Activated CD4-positive, alpha-beta T cell treated with anti-CD3 and anti-CD28 coated beads, Interleukin-2, amount 10 ng/mL, durations not matched to agents 24 days and 14 days (primary cell): ENCODE data around the gene MAN2C1. TPM values are rescaled to one million over a fixed set of nuclear protein-coding genes. Genes with fewer than 3 reads are reported as not detected.
A peak's percentile ranks its signal among the peaks of the same experiment; 100 is the strongest.
"Not testable (repeated sequence)": the region's sequence is repeated elsewhere in the genome, so short reads cannot be mapped to it uniquely, and the experiment has no call there.

Experiments
- DNase-seq: peaks from one replicate; pipeline ENCODE4 v3.0.0; 2022
- H3K27ac Mint-ChIP-seq: one replicate; pipeline ENCODE4 v1.8.0; 2022; ENCODE audit warnings: mild to moderate bottlenecking, mixed read lengths
- H3K27me3 Mint-ChIP-seq: one replicate; pipeline ENCODE4 v1.8.0; 2022; ENCODE audit warnings: mixed read lengths
- H3K36me3 Mint-ChIP-seq: one replicate; pipeline ENCODE4 v1.8.0; 2022; ENCODE audit warnings: low read depth, mild to moderate bottlenecking, mixed read lengths
- H3K4me1 Mint-ChIP-seq: one replicate; pipeline ENCODE4 v1.8.0; 2021; ENCODE audit warnings: mixed read lengths
- H3K4me3 Mint-ChIP-seq: one replicate; pipeline ENCODE4 v1.8.0; 2022; ENCODE audit warnings: mild to moderate bottlenecking, moderate library complexity, mixed read lengths
- H3K9me3 Mint-ChIP-seq: one replicate; pipeline ENCODE4 v1.8.0; 2021; ENCODE audit warnings: mixed read lengths
- intact Hi-C: fragments of 100-400 bp; cut with micrococcal nuclease; formaldehyde crosslinking; loops from one replicate; pipeline ENCODE4 v1.15.1; 2023
- total RNA-seq: library from RNA; stranded (reverse); gene quantifications from 2 replicates; pipeline ENCODE4 v1.2.3, GENCODE V29; 2022

Gene MAN2C1
- total RNA-seq, 1 donor from 2014 or later = 255 TPM

- no peak overlapping the region for H3K4me3 Mint-ChIP-seq
- H3K27ac Mint-ChIP-seq = no peak overlapping the region
- no peak for DNase-seq
- intact Hi-C loops = no loop called here
- no peaks in the 10 kb centered on the region for H3K9me3 Mint-ChIP-seq
- H3K4me1 Mint-ChIP-seq = no peaks in the 10 kb centered on the region
- no peaks in the 10 kb centered on the region for H3K27me3 Mint-ChIP-seq
- peaks cover 20% of the 10 kb centered on the region for H3K36me3 Mint-ChIP-seq
Measured at GRCh38 chr15:75357976-75358673, 10.3 kb downstream of the MAN2C1 start.

DNA sequence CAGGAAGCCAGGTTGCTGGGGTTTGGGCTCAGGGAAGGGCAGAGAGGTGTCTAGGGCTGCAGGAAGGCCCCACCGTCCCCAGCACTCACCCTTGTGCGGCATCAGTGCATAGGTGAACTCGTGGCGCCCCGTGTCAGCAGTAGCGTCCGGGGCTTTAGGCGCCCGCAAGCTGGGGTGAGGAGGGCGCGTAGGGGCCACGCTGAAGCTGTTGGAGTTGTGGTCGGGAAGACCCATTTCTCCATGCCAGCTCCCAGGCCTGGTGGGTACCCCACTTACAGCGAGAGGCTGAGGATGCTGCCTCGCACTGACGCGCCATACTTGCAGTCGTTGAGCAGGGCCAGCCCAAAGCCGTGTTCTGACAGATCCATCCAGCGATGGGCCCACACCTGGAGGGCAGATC, 11.9 kb downstream of the MAN2C1 start:
- no peak for DNase-seq
- Mint-ChIP-seq H3K4me3 (no peak overlapping the region), H3K4me1 (no peaks in the 10 kb centered on the region), H3K27me3 (no peaks in the 10 kb centered on the region), H3K36me3 (peaks cover 23% of the 10 kb centered on the region), H3K9me3 (no peaks in the 10 kb centered on the region), H3K27ac (no peak overlapping the region)
- intact Hi-C loops = no loop called here

- intact Hi-C loops = no loop called here
- Mint-ChIP-seq H3K27me3 (no peaks in the 10 kb centered on the region), H3K4me3 (no peak overlapping the region), H3K9me3 (no peaks in the 10 kb centered on the region), H3K27ac (no peak overlapping the region), H3K4me1 (no peaks in the 10 kb centered on the region), H3K36me3 (peaks cover 22% of the 10 kb centered on the region)
- no peak for DNase-seq
Measured at GRCh38 chr15:75356006-75356405, 12.4 kb downstream of the MAN2C1 start.

- Mint-ChIP-seq H3K36me3 (peaks cover 28% of the 10 kb centered on the region), H3K27me3 (no peaks in the 10 kb centered on the region), H3K9me3 (peaks cover under 1% of the 10 kb centered on the region), H3K27ac (no peak overlapping the region), H3K4me1 (peaks cover 6% of the 10 kb centered on the region), H3K4me3 (no peak overlapping the region)
- intact Hi-C loops = no loop called here
- no peak for DNase-seq
Measured at GRCh38 chr15:75355369-75355768, 13.0 kb downstream of the MAN2C1 start.

- peaks cover 15% of the 10 kb centered on the region for H3K4me1 Mint-ChIP-seq
- intact Hi-C loops = no loop called here
- H3K27ac Mint-ChIP-seq = no peak overlapping the region
- H3K36me3 Mint-ChIP-seq = peaks cover 34% of the 10 kb centered on the region
- peaks cover 8% of the 10 kb centered on the region for H3K9me3 Mint-ChIP-seq
- no peaks in the 10 kb centered on the region for H3K27me3 Mint-ChIP-seq
- no peak overlapping the region for H3K4me3 Mint-ChIP-seq
- no peak for DNase-seq
Measured at GRCh38 chr15:75354454-75354853, 14.0 kb downstream of the MAN2C1 start.

DNA sequence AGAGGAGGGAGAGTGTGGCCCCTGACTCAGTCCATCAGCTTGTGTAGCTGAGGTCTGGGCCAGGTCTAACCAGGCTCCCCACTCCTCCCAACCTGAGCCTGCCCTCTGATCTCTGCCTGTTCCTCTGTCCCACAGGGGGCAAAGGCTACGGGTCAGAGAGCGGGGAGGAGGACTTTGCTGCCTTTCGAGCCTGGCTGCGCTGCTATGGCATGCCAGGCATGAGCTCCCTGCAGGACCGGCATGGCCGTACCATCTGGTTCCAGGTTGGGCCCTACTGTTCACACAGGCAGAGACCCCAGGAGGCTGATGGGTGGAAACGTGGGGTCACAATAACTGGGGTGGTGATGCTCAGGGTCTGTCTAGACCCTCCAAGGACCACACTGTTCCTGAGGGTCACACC, 14.8 kb downstream of the MAN2C1 start:
- peaks cover 33% of the 10 kb centered on the region for H3K36me3 Mint-ChIP-seq
- no peaks in the 10 kb centered on the region for H3K27me3 Mint-ChIP-seq
- intact Hi-C loops = no loop called here
- peaks cover 15% of the 10 kb centered on the region for H3K4me1 Mint-ChIP-seq
- H3K27ac Mint-ChIP-seq = no peak overlapping the region
- DNase-seq = no peak
- H3K9me3 Mint-ChIP-seq = peaks cover 8% of the 10 kb centered on the region
- H3K4me3 Mint-ChIP-seq = no peak overlapping the region

GRCh38 chr15:75352186-75353080, 16.0 kb downstream of the MAN2C1 start:
- H3K27me3 Mint-ChIP-seq = peaks cover 1% of the 10 kb centered on the region
- H3K36me3 Mint-ChIP-seq = peaks cover 30% of the 10 kb centered on the region
- H3K4me3 Mint-ChIP-seq = no peak overlapping the region
- H3K4me1 Mint-ChIP-seq = peaks cover 16% of the 10 kb centered on the region
- no peak for DNase-seq
- intact Hi-C loops = no loop called here
- H3K27ac Mint-ChIP-seq = no peak overlapping the region
- H3K9me3 Mint-ChIP-seq = peaks cover 8% of the 10 kb centered on the region

DNA sequence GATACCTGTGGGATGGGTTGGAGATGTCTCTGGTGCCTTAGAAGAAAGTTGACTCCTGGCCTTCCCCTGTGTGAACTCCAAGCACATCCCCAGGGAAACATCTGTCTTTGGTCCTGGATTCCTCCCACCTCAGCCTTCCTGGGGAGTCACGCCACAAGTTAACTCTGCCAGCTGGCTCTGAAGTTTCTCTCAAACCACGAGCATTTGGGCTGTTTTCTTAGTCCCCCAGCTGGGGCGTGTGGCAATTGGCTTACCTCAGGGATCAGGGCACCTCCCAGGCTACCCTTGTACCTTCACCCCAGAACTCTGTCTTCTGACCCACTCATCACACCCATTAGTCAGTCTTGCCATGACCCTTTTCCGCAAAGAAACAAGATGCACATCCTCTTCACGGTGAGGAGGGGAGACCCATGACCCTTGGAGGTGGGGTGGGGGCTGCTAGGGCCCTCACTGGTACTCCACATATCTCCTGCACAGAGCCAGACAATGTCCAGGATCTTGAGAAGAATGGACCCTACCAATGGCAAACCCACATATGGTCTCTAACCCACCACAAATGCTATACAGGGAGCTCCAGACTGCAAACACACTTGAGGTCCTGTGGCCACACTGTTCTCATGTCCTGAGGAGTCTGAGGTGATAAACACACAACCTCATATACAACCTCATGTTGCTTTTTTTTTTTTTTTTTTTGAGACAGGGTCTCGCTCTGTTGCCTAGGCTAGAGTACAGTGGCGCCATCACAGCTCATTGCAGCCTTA, 17.6 kb downstream of the MAN2C1 start:
- intact Hi-C loops = no loop called here
- H3K27ac Mint-ChIP-seq = peak overlapping the region; percentile 87
- peaks cover 23% of the 10 kb centered on the region for H3K4me1 Mint-ChIP-seq
- peaks cover 28% of the 10 kb centered on the region for H3K36me3 Mint-ChIP-seq
- no peak for DNase-seq
- H3K9me3 Mint-ChIP-seq = peaks cover 8% of the 10 kb centered on the region
- no peak overlapping the region for H3K4me3 Mint-ChIP-seq
- H3K27me3 Mint-ChIP-seq = peaks cover 14% of the 10 kb centered on the region

DNA sequence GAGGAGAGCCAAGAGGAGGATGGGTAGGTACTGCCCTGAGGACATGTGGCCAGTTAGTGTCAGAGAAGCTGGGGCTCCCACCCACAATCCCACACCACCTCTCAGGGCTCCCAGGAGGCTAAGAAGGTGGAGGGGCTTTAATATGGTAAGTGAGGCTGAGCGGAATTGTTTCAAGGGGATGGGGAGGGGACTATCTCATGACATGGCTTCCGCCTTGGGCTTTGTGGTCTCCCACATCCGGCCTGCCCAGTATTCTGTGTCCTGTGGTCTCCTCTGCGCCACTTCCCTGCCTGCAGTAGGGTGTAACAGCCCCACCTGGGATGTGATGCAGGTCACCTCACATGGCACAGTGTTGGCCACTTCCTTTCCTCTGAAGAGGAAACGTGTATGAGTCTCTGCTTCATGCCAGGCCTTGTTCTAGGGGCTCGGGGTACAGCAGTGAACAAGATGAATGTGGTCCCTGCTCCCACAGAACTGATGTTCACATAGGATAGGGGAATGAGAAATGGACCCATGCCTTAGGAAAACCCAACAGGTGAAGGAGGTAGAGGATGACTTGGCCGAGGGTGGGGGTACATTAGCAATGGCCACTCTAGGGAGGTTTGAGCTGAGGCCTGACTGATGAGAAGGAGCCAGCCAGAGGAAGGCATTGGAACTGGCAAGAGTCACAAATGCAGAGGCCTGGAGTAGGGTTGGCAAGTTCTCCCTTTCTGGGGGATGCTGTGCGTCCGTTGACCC, 18.4 kb downstream of the MAN2C1 start:
- peak overlapping the region; percentile 11 for H3K4me3 Mint-ChIP-seq
- H3K9me3 Mint-ChIP-seq = peaks cover 8% of the 10 kb centered on the region
- peaks cover 21% of the 10 kb centered on the region for H3K27me3 Mint-ChIP-seq
- intact Hi-C loops = no loop called here
- H3K36me3 Mint-ChIP-seq = peaks cover 28% of the 10 kb centered on the region
- peaks cover 23% of the 10 kb centered on the region for H3K4me1 Mint-ChIP-seq
- DNase-seq = peak; percentile 94
- H3K27ac Mint-ChIP-seq = peak overlapping the region; percentile 87

- peaks cover 21% of the 10 kb centered on the region for H3K27me3 Mint-ChIP-seq
- peaks cover 23% of the 10 kb centered on the region for H3K4me1 Mint-ChIP-seq
- H3K36me3 Mint-ChIP-seq = peaks cover 28% of the 10 kb centered on the region
- intact Hi-C loops, DNase-seq, H3K9me3 Mint-ChIP-seq: not testable (repeated sequence)
- peak overlapping the region; percentile 11 for H3K4me3 Mint-ChIP-seq
- peak overlapping the region; percentile 87 for H3K27ac Mint-ChIP-seq
Measured at GRCh38 chr15:75349351-75349669, 19.1 kb downstream of the MAN2C1 start.

DNA sequence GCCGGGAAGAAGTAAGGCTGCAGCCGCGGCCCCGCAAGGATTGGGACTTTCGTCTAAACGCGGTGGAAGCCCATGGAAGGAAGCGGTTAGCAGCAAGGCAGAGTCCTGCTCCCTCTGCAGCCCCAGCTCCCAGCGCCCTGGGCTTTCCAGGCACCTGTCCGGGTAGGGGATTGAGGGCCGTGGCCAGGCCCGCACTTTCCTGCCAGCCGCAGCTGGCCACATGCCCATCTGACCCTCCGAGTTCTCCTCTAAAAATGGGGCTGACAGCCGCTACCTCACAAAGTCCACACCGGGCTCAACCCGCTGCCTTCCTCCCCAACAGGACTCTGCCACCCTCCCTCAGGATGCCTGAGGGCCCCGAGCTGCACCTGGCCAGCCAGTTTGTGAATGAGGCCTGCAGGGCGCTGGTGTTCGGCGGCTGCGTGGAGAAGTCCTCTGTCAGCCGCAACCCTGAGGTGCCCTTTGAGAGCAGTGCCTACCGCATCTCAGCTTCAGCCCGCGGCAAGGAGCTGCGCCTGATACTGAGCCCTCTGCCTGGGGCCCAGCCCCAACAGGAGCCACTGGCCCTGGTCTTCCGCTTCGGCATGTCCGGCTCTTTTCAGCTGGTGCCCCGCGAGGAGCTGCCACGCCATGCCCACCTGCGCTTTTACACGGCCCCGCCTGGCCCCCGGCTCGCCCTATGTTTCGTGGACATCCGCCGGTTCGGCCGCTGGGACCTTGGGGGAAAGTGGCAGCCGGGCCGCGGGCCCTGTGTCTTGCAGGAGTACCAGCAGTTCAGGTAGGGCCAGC, 19.7 kb downstream of the MAN2C1 start:
- peaks cover 21% of the 10 kb centered on the region for H3K27me3 Mint-ChIP-seq
- H3K4me1 Mint-ChIP-seq = peaks cover 23% of the 10 kb centered on the region
- peaks cover 30% of the 10 kb centered on the region for H3K36me3 Mint-ChIP-seq
- peaks cover 8% of the 10 kb centered on the region for H3K9me3 Mint-ChIP-seq
- no peak for DNase-seq
- H3K4me3 Mint-ChIP-seq = peak overlapping the region; percentile 35
- intact Hi-C loops = no loop called here
- no peak overlapping the region for H3K27ac Mint-ChIP-seq

GRCh38 chr15:75348034-75348561, 20.3 kb downstream of the MAN2C1 start:
- H3K4me1 Mint-ChIP-seq = peaks cover 23% of the 10 kb centered on the region
- no peak for DNase-seq
- no peak overlapping the region for H3K27ac Mint-ChIP-seq
- H3K27me3 Mint-ChIP-seq = peaks cover 21% of the 10 kb centered on the region
- H3K36me3 Mint-ChIP-seq = peaks cover 28% of the 10 kb centered on the region
- intact Hi-C loops = no loop called here
- H3K4me3 Mint-ChIP-seq = no peak overlapping the region
- peaks cover 8% of the 10 kb centered on the region for H3K9me3 Mint-ChIP-seq
